ENCODE measurements around the gene LRMDA. TPM values are rescaled to one million over a fixed set of nuclear protein-coding genes. Genes with fewer than 3 reads are reported as not detected.

The LRMDA gene
- total RNA-seq, 4 donors from 2014 or later, result 12.0 to 15.9 (median 13.9) TPM

DNA sequence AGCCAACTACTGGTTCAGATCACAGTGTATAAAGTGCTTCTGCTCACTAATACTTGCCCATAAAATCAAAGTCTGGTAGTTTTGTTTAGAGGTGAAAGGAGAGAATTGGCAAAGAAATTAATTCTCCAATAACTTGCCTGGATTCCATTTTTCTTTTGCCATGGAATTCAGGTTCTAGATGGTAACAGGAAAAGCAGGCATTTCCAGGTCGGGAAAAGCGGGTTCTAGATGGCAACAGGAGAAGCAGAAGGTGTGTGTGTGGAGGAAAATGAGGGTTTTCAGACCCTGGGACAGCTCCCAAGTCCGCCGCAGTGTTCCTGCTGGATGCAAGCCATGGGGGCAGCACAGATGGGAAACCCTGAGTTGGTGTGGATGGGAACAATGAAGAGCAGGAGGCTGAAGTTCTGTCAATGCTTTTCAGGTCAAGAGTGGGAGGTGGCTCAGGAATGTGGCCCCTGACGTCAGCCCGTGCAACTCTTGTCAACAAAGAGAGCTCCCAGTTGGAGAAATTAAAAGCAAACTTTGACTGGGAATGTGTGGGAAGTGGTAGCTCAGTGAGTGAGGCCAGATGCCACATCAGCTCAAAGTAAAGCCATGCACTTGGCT, 696.7 kb downstream of the LRMDA start:
- no peak for DNase-seq (ENCODE audit: low spot score)
- TF ChIP-seq, protein P1, sequence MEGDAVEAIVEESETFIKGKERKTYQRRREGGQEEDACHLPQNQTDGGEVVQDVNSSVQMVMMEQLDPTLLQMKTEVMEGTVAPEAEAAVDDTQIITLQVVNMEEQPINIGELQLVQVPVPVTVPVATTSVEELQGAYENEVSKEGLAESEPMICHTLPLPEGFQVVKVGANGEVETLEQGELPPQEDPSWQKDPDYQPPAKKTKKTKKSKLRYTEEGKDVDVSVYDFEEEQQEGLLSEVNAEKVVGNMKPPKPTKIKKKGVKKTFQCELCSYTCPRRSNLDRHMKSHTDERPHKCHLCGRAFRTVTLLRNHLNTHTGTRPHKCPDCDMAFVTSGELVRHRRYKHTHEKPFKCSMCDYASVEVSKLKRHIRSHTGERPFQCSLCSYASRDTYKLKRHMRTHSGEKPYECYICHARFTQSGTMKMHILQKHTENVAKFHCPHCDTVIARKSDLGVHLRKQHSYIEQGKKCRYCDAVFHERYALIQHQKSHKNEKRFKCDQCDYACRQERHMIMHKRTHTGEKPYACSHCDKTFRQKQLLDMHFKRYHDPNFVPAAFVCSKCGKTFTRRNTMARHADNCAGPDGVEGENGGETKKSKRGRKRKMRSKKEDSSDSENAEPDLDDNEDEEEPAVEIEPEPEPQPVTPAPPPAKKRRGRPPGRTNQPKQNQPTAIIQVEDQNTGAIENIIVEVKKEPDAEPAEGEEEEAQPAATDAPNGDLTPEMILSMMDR (IDR thresholded peaks at IDR 0.05), result no peak
- no peak for ATAC-seq (ENCODE audit: low FRiP score)

DNA sequence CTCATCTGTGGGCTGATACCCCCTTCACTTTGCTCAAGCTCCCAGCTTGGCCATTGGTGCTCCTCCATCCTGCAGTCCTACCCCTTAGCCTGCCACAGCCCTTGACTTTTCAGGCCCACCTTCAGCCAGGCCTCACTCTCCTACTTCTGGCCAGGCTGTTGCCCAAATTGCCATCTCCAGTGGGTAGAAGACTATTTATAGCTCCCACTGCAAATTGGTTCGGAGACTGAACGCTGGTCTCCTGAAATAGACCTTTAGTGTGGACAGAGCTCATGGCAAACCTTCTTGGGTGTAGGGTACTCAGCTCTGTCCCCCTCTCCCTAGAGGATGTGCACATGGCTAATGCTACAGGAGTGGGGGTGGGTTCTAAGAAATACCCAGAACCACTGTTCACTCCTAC, 697.8 kb downstream of the LRMDA start:
- TF ChIP-seq, protein P1 (IDR thresholded peaks at IDR 0.05), result no peak
- ATAC-seq (ENCODE audit: low FRiP score) (no peak), DNase-seq (ENCODE audit: low spot score) (no peak)

DNA sequence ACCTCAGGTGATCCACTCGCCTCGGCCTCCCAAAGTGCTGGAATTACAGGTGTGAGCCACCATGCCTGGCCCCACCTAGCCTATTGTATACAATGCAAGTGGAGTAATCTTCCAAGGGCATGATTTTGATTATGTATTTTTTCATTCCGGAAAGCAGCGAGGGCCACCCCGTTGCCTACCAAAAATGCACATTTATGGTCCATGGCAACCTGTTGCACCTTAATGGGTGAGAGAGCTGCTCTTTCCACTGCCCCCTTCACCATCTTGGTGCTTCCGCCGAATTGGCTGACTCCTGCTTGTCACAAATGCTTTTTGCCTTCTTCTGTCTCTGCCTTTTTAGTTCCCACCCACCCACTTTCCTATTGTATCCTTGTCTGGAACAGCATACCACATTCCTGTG, 699.5 kb downstream of the LRMDA start:
- TF ChIP-seq, protein P1 (IDR thresholded peaks at IDR 0.05), result no peak
- ATAC-seq (ENCODE audit: low FRiP score) (no peak), DNase-seq (ENCODE audit: low spot score) (no peak)

DNA sequence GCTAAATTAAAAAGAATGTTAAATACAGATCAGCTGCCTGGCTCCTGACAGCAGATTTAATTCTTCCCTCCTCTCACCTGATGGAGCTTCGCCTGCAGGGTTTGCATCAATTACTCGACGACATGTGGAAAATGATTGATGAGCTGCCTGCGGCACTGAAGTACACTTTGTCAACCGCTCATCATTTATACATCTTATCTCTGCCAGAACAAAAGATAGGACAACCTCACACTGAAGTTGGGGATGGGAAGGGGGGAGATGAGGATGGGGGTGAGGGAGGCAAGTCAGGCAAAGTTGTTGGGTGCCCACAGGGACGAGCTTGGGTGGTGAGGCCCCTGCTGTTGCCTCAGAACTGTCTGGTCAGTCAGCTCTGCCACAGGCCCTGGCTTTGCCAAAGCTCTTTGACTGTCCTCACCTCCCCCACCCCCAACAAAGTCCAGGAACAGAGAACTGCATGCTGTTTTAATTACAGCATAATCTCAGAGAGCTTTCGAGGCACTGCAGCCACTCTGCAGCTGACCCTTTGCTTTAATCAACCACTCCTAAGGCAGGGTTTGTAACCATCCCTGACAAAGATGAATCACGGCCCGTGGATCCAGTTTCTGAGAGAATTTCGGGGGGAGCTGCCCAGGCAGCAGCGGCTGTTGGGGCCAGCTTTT, 702.3 kb downstream of the LRMDA start:
- ATAC-seq (ENCODE audit: low FRiP score) (no peak), DNase-seq (ENCODE audit: low spot score) (no peak)
- TF ChIP-seq, protein P1 (IDR thresholded peaks at IDR 0.05), result no peak

DNA sequence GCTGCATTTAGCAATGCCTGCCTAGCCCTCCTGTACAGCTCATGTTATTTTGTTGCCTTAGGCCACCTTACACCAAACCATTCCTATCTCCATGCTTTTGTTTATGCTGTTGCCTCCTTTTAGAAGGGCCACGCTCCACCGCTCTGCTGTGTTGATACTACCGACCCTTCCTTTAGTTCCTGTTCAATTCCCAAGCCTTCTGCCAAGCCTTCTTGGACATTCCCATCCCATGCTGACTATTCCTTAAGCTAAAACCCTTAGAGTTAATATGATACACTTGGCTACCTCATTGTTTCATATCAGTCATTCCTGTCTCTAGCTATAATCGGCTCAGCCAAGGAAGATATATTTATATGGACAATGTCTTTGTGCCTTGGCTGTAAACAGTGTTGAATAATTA, 705.5 kb downstream of the LRMDA start:
- ATAC-seq (ENCODE audit: low FRiP score) (no peak), DNase-seq (ENCODE audit: low spot score) (no peak)
- TF ChIP-seq, protein P1 (IDR thresholded peaks at IDR 0.05), result no peak

DNA sequence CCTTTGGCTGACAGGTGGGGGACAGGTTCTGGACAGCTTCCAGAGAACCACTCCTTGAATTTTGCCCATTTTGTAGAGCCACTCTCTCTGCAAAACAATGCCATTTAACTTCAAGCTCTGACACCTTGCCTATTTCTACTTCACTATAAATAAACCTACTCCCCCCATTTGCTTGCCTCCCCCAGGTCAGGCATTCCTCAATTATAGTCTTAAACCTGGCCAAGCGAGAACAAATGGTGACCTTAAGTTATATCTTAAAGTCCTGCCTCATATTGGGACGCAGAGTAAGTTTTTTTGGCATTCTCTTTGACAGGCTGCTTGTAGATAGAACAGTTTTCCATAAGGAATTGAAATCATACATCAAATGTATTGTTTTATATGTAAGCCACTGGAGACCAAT, 706.9 kb downstream of the LRMDA start:
- TF ChIP-seq, protein P1 (IDR thresholded peaks at IDR 0.05), result no peak
- ATAC-seq (ENCODE audit: low FRiP score), result no peak

DNA sequence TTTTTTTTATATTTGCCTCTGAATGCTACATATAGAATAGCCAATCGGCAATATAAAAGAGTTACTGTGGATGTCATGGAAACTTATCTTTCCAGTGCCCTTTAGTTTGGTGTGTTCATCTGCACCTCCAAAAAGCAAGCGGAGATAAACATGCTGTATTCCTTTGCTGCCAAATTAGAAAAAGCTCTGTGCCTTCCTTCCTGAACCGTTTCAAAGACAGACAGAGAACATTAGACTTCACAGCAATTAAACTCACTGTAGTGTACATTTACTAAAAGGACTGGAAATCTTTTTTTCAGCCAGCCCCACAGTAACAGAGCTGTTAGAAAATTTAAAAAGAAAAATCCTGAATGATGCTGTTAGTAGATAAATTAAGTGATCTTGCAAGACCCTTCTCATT, 707.5 kb downstream of the LRMDA start:
- TF ChIP-seq, protein P1 (IDR thresholded peaks at IDR 0.05), result no peak
- ATAC-seq (ENCODE audit: low FRiP score) (no peak), DNase-seq (ENCODE audit: low spot score) (no peak)

More for the DNA sequence above, 706.9 kb downstream of the LRMDA start:
- DNase-seq (ENCODE audit: low spot score), result no peak

Data from omental fat pad (tissue), 4 donors.